ENCODE measurements around the gene NCKAP5.
A peak's percentile ranks its signal among the peaks of the same experiment; 100 is the strongest.

NCKAP5 gene

GRCh38 chr2:133452583-133452982 is 115.7 kb downstream of the NCKAP5 start:
- no peak for DNase-seq

GRCh38 chr2:133452146-133452545 is 116.1 kb downstream of the NCKAP5 start:
- DNase-seq: no peak

DNA sequence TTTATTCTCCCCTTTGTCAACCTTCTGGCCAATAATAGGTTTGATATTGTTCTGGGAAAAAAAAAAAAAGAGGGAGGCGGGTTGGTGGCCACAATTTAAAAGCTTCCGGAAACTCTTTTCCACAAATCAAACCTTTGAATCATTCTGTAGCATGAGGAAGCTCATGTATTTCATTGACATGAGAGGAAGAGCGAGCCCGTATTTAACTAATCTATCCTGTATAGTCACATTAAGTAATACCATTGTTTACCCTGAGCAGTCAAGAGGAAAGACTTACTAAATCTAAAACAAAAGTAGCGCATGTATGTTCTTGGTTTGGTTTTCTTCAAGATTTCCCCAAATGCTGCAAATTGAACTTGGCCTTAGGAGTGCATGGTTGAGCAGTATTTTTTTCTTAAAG is 120.1 kb downstream of the NCKAP5 start:
- no peak for DNase-seq

DNA sequence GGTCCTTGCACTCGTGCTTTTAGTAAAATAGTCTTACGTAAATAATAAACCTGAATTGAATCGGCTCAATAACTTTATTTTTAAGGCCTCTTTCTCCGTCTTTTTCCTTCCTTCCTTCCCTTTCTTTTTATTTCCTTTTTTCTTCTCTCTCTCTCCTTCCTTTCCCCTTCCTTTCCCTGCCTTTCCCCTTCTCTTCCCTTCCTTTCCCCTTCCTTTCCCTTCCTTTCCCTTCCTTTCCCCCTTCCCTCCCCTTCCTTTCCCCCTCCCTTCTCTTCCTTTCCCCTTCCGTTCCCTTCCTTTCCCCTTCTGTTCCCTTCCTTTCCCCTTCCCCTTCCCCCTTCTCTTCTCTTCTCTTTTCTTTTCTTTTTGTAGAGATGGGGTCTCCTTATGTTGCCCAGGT is 121.0 kb downstream of the NCKAP5 start:
- no peak for DNase-seq

GRCh38 chr2:133444465-133444864 is 123.8 kb downstream of the NCKAP5 start:
- no peak for DNase-seq

- no peak for DNase-seq
Observed at GRCh38 chr2:133442393-133442792, 125.9 kb downstream of the NCKAP5 start.

DNA sequence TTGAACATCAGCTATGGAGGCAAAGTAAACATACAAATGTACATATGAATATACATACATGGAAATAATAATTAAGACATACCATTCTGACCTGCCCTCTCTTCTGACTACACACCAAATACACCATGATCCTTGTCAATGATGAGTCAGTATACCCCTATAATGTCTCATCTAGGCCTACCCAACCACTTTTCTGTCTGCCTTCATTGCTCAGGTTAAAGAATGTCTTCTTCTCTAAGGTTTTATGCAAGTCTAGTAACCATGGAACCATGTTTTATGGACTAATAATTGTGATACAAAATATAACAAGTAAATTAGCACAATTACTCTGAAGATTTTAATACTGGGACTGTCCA is 128.7 kb downstream of the NCKAP5 start:
- DNase-seq: no peak

- no peak for DNase-seq
Observed at GRCh38 chr2:133438848-133439564, 129.3 kb downstream of the NCKAP5 start.

- DNase-seq: no peak
Observed at GRCh38 chr2:133438026-133438425, 130.2 kb downstream of the NCKAP5 start.

DNA sequence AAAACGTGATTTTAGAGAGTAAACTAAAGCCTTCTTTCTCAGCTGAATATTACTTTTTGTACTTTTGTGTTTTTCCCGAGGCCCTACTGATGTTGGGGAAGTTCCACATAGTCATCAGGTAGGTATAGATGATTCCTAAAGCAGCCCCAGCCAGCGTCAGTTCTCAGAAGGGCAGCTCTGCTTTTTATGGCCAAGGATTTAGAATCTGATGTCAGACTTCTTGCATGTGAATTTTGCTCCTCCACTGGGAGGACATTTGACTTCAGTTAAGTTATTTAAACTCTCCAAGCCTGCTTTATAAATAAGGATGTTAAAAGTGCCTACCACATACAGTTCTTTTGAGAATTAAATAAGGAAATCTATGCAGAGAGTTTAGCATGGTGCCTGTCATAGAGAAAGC is 130.8 kb downstream of the NCKAP5 start:
- DNase-seq: no peak

DNA sequence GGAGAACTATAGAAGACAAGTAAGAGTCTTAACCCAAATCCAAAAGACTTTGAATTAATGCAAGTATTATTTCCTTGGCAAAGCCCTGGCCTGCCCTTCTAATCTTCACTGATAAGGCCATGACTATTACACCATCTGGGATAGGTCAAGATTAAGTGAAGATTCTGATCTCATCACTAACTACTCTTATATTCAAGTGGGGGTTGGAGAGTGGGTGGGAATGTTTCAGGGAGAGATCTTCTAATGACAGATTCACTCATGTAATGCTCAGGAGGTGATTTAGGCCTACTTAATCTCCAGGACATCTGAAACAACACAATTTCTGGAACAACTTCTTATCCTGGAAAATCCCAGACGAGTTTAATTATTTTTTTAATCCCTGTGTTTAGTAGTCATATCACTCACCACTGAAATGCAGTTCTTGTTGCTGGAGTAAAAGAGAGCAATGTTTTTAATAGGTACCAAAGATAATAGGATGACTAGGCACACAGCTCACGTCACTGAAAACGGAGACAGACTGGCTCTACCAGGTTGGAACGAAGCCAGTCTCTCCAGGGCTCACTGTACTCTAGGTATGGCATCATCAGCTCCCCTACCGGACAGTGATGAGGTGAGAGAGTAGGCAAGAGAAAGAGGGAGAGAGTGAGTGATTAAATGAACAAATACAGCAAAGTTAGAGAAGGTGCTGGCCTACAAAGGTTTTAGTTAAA is 133.1 kb downstream of the NCKAP5 start:
- DNase-seq: peak; percentile 64

- DNase-seq: no peak
Observed at GRCh38 chr2:133433455-133434451, 134.5 kb downstream of the NCKAP5 start.

GRCh38 chr2:133432778-133433177 is 135.5 kb downstream of the NCKAP5 start:
- no peak for DNase-seq

DNA sequence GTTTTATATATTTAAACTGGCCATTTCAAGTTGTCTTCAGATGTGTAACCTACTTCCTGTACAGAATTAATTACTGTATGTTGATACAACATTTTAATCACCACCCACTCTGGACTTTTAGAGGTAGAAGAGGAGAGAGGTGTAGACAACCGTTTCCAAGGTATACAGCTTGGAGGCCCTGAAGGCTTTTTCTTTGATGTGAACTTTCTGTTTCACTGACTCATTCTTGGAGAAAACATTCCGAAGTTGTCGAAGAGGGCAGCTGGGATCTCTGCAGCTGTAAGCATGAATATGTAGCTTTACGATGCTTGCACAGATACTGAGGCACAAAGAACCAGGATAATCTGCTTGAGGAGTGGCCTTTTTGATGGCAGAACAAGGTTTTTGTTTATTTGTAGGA is 137.0 kb downstream of the NCKAP5 start:
- DNase-seq: no peak

DNA sequence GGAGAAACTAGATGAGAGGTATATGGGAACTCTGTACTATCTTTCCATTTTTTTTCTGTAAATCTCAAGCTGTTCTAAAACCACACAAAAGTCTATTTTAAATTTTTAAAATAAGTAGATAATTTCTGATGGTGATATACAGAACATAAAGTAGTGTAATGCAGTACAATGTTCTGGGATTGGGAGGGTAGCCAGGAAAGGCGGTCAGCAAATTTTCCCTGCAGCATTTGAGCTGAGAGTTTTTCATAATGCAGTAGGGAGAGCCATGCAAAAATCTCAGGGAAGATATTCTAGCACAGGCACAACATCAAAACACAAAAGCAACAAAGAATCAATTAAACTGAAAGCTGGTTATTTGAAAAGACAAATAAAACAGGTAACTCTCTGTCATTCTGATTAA is 141.5 kb downstream of the NCKAP5 start:
- no peak for DNase-seq

DNA sequence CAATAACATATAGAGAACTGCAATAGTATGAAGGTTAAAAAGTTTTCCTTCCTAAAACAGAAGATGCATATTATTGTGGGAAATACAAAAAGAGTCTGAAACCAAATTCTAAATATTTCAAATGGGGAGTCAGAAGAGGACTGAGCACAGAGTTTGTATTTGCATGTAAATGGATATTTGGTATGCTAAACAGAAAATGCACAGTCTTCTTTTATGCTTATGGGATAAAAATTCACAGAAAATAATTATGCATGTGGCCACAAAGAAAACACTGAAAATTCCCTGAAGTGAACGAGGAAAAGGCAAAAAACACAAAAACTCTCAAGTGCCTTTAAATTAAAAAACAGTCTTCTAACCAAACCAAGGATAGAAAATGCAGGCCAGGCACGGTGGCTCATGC is 142.7 kb downstream of the NCKAP5 start:
- peak; percentile 40 for DNase-seq

GRCh38 chr2:133424876-133425275 is 143.4 kb downstream of the NCKAP5 start:
- peak; percentile 43 for DNase-seq

- DNase-seq: peak; percentile 83
Observed at GRCh38 chr2:133422931-133423351, 145.3 kb downstream of the NCKAP5 start.

GRCh38 chr2:133421516-133422324 is 146.5 kb downstream of the NCKAP5 start:
- DNase-seq: peak; percentile 30

DNA sequence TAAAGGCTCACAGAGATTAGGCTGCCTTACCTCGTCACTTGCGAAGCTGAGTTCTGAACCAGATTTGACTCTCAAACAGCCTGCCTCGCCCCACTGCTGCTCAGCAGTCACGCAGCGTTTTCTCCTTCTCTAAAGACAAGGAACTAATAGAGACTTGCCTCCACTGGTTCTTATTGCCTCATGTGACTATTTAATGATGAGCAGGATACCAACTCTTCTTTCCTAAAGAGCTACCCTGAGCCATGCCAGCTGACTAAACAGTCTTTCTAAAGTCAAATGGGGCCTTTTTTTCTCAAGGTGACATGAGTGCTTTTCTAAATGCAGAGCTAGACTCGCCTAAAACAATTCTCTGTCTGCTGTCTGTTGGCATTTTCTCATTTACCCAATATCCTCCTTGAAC is 147.5 kb downstream of the NCKAP5 start:
- no peak for DNase-seq

- DNase-seq: no peak
Observed at GRCh38 chr2:133418671-133419070, 149.6 kb downstream of the NCKAP5 start.

- no peak for DNase-seq
Observed at GRCh38 chr2:133418021-133418420, 150.2 kb downstream of the NCKAP5 start.

DNA sequence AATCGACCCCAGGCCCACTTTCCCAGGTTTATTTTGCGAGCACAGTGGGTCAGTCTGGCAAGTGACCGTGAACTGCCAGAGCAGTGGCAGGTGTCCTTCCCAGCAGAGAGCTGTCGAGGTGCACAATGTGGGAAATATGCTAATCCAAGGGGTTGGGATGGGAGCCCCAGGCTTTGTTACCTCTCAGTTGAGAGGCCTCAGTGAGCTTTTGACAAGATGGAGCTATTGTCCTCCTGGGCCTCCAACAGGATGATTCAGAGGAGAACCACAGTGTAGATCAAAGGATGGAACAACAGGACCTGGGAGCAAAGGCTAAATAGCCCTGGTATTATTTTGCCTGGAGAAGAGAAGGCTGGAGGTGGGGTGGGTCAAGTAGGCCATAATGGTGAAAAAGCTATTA is 150.8 kb downstream of the NCKAP5 start:
- no peak for DNase-seq

All from NCI-H1048 (cell line).